Transverse colon (tissue), 4 donors: Measurements from ENCODE around the gene RARB. TPM values are rescaled to one million over a fixed set of nuclear protein-coding genes. Genes with fewer than 3 reads are reported as not detected.

Experiments used
- DNase-seq: peaks from one replicate; pipeline ENCODE4 v3.0.0-alpha.2; 2019
- H3K27ac ChIP-seq, 4 donors: fragments of 200-600 bp; sonication (generic); 2 replicates each; pipeline ENCODE4 v1.5.1; 2016 to 2018; ENCODE audit warnings: inconsistent platforms in 4 of 4
- H3K27me3 ChIP-seq: fragments of 200-600 bp; sonication (generic); 2 replicates; pipeline ENCODE4 v1.5.1; 2017; ENCODE audit warnings: inconsistent platforms
- H3K36me3 ChIP-seq, 4 donors: fragments of 200-600 bp; sonication (generic); 2 replicates each; pipeline ENCODE4 v1.5.1; 2017 to 2019; ENCODE audit warnings: inconsistent platforms in 4 of 4
- H3K4me1 ChIP-seq, 4 donors: fragments of 200-600 bp; sonication (generic); 2 replicates each; pipeline ENCODE4 v1.5.1; 2017 to 2020; ENCODE audit warnings: inconsistent platforms in 4 of 4
- H3K4me3 ChIP-seq, 4 donors: fragments of 200-600 bp; sonication (generic); 1 replicate in 1 of 4; 2 replicates in 3 of 4; pipeline versions ENCODE4 v1.5.1 to v1.6.1; 2017 to 2019; ENCODE audit warnings: inconsistent platforms in 4 of 4
- H3K9me3 ChIP-seq, 2 donors: fragments of 200-600 bp; sonication (generic); 2 replicates each; pipeline ENCODE4 v1.5.1; 2017 to 2019; ENCODE audit warnings: inconsistent platforms in 2 of 2
- EP300 ChIP-seq: sonication (generic); formaldehyde crosslinking; IDR thresholded peaks from one replicate; pipeline ENCODE4 v1.6.1; 2017; ENCODE audit warnings: antibody characterized with exemption, low read depth
- POLR2A ChIP-seq: fragments of 450-650 bp; IDR thresholded peaks from one replicate; pipeline ENCODE4 v1.6.1; 2016; ENCODE audit warnings: antibody characterized with exemption, mild to moderate bottlenecking, moderate library complexity
- POLR2AphosphoS5 ChIP-seq, 3 donors: sonication (generic); formaldehyde crosslinking; IDR thresholded peaks; one replicate each; pipeline ENCODE4 v1.6.1; 2016; ENCODE audit warnings: antibody characterized with exemption in 3 of 3
- WGBS, 2 donors: methylation state at CpG; one replicate each; pipeline ENCODE4 v1.1.5; 2018; ENCODE audit warnings: low coverage in 1 of 2; 5-methylcytosine and 5-hydroxymethylcytosine counted together
- in situ Hi-C, 4 donors: fragments of 200-750 bp; cut with MboI; loops; one replicate each; pipeline versions ENCODE4 v1.15.0 to v1.15.1; 2017; ENCODE audit warnings: low sequenced_read_pairs in 3 of 4, low pct_ligation_motif_present in 1 of 4, low pct_unique_long_range_greater_than_20kb in 1 of 4
- intact Hi-C: fragments of 100-400 bp; cut with DNase I; formaldehyde crosslinking; loops from one replicate; pipeline ENCODE4 v1.15.1; 2023; ENCODE audit warnings: low total_unique reads
- total RNA-seq, 4 donors: library from RNA; depleted of rRNA; stranded (reverse); fragments of >200 nt; gene quantifications; one replicate each; pipeline ENCODE4 v1.1.0, GENCODE V29; 2016
- TF ChIP-seq, protein P1 (sequence below), 5 experiments: fragments of 200-600 bp in 3 of 5; fragments of 450-650 bp in 2 of 5; sonication (generic) in 3 of 5; IDR thresholded peaks; 1 replicate in 2 of 5; 2 replicates in 3 of 5; pipeline ENCODE4 v1.5.1; 2016 to 2017; ENCODE audit warnings: antibody characterized with exemption in 5 of 5, inconsistent platforms in 3 of 5, mild to moderate bottlenecking in 2 of 5, moderate library complexity in 1 of 5

Gene RARB
- total RNA-seq, 4 donors from 2014 or later: 2.4 to 4.5 (median 2.9) TPM; not detected in 1

DNA sequence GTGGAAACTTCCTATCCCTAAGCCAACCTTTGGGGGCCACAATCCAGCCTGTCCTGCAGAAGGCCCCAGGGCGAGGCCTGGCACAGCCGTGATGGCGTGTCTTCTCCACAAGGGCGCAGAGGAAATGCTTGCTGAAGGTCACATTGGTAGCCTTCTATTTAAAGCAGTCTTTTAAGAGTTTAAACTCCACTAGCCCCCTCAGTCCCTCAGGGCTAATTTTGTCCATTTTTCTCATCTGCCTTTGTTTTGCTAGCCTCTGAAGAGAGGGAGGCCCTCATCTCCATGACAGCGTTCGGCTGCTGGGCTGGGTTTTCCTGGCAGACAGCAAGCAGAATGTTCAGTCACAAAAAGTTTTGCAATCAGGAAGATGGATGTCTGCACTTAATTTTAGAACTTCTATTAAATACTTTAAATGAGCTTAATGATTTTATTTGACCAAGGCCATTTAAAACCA, 40.8 kb downstream of the RARB start:
- Histone ChIP-seq H3K36me3 (no peaks in the 10 kb centered on the region), H3K4me3 (no peak overlapping the region), H3K27me3 (no peaks in the 10 kb centered on the region), H3K4me1 (peaks cover 0 to 31% (median 11%) of the 10 kb centered on the region in 4 donors), H3K9me3 (no peaks in the 10 kb centered on the region), H3K27ac (peak overlapping the region; percentile 49 to 71 (median 60))
- TF ChIP-seq EP300 (no peak), POLR2A (no peak), POLR2AphosphoS5 (IDR thresholded peaks at IDR 0.05) (peak in 2 of 3 donors; percentile 48 to 51)
- TF ChIP-seq, protein P1, sequence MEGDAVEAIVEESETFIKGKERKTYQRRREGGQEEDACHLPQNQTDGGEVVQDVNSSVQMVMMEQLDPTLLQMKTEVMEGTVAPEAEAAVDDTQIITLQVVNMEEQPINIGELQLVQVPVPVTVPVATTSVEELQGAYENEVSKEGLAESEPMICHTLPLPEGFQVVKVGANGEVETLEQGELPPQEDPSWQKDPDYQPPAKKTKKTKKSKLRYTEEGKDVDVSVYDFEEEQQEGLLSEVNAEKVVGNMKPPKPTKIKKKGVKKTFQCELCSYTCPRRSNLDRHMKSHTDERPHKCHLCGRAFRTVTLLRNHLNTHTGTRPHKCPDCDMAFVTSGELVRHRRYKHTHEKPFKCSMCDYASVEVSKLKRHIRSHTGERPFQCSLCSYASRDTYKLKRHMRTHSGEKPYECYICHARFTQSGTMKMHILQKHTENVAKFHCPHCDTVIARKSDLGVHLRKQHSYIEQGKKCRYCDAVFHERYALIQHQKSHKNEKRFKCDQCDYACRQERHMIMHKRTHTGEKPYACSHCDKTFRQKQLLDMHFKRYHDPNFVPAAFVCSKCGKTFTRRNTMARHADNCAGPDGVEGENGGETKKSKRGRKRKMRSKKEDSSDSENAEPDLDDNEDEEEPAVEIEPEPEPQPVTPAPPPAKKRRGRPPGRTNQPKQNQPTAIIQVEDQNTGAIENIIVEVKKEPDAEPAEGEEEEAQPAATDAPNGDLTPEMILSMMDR (IDR thresholded peaks at IDR 0.05): peak in 1 of 5 experiments; percentile 18
- intact Hi-C loops: no loop called here
- WGBS, 2 donors: 54 to 67% methylated on average over 4 to 6 of the region's 6 CpGs
- in situ Hi-C loops: no loop called here
- DNase-seq: peak; percentile 14

- 50 to 55% methylated on average over 1 to 2 of the region's 2 CpGs for WGBS, 2 donors
- peak overlapping the region; percentile 49 to 71 (median 60) for H3K27ac ChIP-seq
- no peaks in the 10 kb centered on the region for H3K36me3 ChIP-seq
- no peak for DNase-seq
- H3K4me3 ChIP-seq: no peak overlapping the region
- H3K27me3 ChIP-seq: no peaks in the 10 kb centered on the region
- no peaks in the 10 kb centered on the region for H3K9me3 ChIP-seq
- H3K4me1 ChIP-seq: peaks cover 0 to 31% (median 11%) of the 10 kb centered on the region in 4 donors
- in situ Hi-C loops (no loop called here), intact Hi-C loops (no loop called here)
- TF ChIP-seq EP300 (no peak), POLR2A (no peak), POLR2AphosphoS5 (IDR thresholded peaks at IDR 0.05) (no peak)
- TF ChIP-seq, protein P1 (IDR thresholded peaks at IDR 0.05): no peak
These were observed 41.5 kb downstream of the RARB start for GRCh38 chr3:25469558-25469957.

DNA sequence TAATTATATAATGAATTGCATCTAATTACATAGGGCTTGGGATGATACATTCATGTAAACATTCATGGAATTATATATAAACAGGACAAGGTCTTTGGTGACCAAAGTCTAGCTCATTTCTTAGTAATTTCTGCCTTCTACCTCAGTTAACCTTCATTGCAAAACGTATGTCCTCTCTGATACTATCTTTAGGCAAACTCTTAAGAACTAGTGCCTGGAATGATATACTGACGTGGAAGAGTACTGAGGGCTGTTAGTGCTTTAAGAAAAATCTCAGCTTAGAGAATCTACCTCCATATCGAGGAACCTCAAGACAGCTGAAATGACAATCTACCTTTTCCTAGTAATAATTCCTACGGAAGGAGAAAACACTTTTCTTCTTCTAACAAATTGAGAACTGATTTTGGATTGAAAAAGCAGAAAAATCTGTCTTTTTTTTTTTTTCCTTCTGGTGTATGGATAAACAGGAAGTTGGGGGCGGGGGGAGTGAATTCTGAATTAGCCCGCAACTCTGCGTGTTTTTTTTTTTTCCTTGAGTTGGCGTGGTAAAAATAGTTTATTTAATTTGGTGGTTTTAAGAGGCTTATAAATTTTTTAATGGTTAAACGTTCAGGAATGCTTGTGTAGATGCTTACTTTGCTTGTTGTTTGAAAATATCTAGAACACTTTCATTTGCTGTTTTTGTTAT, 43.2 kb downstream of the RARB start:
- DNase-seq: no peak
- TF ChIP-seq POLR2AphosphoS5 (IDR thresholded peaks at IDR 0.05) (no peak), EP300 (no peak), POLR2A (no peak)
- TF ChIP-seq, protein P1 (IDR thresholded peaks at IDR 0.05): no peak
- peak overlapping the region in 3 of 4 donors; percentile 7 to 33 (median 26) for H3K27ac ChIP-seq
- intact Hi-C loops (no loop called here), in situ Hi-C loops (no loop called here)
- no peak overlapping the region for H3K4me3 ChIP-seq
- H3K9me3 ChIP-seq: no peaks in the 10 kb centered on the region
- no peaks in the 10 kb centered on the region for H3K27me3 ChIP-seq
- no peaks in the 10 kb centered on the region for H3K36me3 ChIP-seq
- WGBS, 2 donors: 36 to 44% methylated on average over 9 of the region's 9 CpGs
- H3K4me1 ChIP-seq: peaks cover 0 to 31% (median 11%) of the 10 kb centered on the region in 4 donors

GRCh38 chr3:25472153-25472552, 44.1 kb downstream of the RARB start:
- TF ChIP-seq EP300 (no peak), POLR2A (no peak), POLR2AphosphoS5 (IDR thresholded peaks at IDR 0.05) (no peak)
- TF ChIP-seq, protein P1 (IDR thresholded peaks at IDR 0.05): no peak
- peak overlapping the region in 2 of 4 donors; percentile 26 to 33 for H3K27ac ChIP-seq
- H3K9me3 ChIP-seq: no peaks in the 10 kb centered on the region
- no peaks in the 10 kb centered on the region for H3K27me3 ChIP-seq
- no peaks in the 10 kb centered on the region for H3K36me3 ChIP-seq
- intact Hi-C loops (no loop called here), in situ Hi-C loops (no loop called here)
- DNase-seq: no peak
- peaks cover 0 to 31% (median 11%) of the 10 kb centered on the region in 4 donors for H3K4me1 ChIP-seq
- 90 to 91% methylated on average over 3 to 5 of the region's 5 CpGs for WGBS, 2 donors
- no peak overlapping the region for H3K4me3 ChIP-seq
